ENCODE results near the gene TMEM143.
"Not testable (repeated sequence)": the region's sequence is repeated elsewhere in the genome, so short reads cannot be mapped to it uniquely, and the experiment has no call there.

TMEM143 gene

GRCh38 chr19:48332351-48332661, 31.4 kb downstream of the TMEM143 start:
- DNase-seq (ENCODE audit: low read depth in 2 of 3, low spot score in 1 of 3): no peak

GRCh38 chr19:48330012-48330681, 33.6 kb downstream of the TMEM143 start:
- DNase-seq (ENCODE audit: low read depth in 2 of 3, low spot score in 1 of 3): peak; percentile 62 to 75 (median 70)

DNA sequence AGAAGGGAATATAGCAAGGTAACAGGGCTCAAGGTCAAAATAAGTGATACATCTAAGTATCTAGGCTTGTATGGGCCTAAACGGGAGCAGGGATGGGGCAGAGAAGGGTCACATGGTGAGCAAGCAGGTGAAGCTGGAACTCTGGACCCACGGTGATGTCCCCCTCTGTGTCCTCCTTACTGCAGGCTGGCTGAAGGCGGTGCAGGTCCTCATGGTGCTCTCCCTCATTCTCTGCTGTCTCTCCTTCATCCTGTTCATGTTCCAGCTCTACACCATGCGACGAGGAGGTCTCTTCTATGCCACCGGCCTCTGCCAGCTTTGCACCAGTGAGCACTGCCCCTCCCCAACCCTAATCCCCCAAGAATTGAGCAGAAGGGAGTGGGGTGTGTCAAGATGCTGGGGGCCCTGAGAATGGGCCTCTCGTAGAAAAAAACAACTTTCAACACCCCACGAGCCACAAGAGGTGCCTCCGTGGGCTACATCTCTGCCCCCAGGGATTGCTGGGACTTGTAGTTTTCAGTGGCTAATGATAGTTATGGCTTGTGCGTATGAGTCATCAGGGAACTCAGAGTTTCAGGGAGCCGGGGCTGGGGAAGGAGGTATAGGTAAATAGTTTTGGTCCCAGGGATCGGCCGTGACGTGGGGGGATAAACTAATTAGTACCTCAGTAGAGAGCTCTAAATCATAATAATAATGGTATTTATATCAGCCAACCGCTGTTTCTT, 34.4 kb downstream of the TMEM143 start:
- peak in 1 of 3 donors; percentile 50 for DNase-seq (ENCODE audit: low read depth in 2 of 3, low spot score in 1 of 3)

DNA sequence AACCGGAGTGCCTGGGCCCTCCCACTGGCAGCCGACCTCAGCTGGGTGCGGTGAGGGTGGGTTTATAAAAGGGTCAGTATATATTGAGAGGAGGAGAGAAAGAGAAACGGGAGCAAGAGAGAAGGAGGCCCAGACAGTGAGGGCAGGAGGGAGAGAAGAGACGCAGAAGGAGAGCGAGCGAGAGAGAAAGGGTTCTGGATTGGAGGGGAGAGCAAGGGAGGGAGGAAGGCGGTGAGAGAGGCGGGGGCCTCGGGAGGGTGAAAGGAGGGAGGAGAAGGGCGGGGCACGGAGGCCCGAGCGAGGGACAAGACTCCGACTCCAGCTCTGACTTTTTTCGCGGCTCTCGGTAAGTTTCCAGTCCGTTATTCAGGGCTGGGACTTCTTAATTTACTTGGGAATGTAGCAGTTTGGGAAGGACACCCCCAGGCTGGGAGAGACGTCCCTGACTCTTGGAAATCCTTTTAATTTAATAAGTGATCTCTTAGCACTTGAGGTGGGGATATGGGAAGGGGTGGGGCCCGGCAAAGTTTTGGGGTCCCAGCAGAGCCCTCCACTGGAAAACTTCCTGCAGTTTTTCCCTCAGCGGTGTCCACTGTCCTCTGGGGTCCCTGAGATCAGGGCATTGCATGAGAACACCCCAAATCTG, 38.4 kb downstream of the TMEM143 start, which contains the start of gene EMP3:
Gene EMP3 (plus strand): TSS at position 288 of the 646 bp plus-strand sequence. CDS start 1,293 bp downstream, outside the sequence.
- peak; percentile 76 to 80 (median 78) for DNase-seq (ENCODE audit: low read depth in 2 of 3, low spot score in 1 of 3)

DNA sequence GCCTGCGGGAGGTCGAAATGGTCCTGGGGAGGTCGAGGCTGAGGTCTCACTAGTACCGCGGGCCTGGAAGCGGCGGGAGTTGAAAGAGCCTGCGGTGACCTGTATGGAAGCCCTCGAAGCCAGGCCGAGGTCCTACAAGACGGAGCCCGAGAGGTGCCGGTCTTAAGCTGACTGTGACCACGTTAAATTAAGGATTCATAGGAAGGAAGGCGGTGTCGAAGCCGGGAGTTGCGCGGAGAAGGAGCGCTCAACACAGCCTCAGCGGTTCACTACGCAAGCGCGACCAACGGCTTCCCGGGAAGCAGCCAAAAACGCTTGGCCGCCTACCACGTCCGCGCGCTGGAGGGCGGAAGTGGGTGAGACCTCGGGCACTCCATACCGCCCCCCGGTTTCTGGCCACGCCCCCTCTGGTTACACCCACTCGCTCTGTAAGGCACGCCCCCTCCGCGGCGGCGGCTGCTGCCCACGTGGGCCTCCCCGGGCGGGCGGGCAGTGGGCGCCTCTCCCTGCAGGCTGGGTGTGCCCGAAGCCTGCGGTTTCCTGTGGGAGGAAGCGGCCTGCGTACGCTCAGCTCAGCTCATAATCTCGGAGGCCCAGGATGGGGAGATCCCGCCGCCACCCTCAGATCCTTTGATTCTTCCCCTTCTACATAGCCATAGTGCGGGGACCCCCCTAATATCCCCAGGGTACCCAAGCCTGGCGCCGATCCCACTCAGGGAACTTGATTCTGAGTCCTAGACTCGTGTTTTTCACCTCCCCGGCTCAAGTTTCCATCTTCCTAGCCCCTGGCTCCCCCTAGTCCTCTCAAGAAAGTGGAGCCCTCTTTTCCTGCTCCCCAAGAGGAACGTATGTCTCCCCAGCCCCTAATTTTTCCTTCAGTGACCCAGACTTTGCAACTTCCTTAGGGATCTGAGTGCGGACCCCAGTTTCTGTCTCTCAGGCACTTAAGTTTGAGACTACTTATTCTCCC, 41.8 kb downstream of the TMEM143 start:
- peak; percentile 95 to 97 (median 97) for DNase-seq (ENCODE audit: low read depth in 2 of 3, low spot score in 1 of 3)

- peak; percentile 95 to 97 (median 96) for DNase-seq (ENCODE audit: low read depth in 2 of 3, low spot score in 1 of 3)
Measured at GRCh38 chr19:48321372-48321621, 42.4 kb downstream of the TMEM143 start.

GRCh38 chr19:48319647-48320541, 43.8 kb downstream of the TMEM143 start:
- DNase-seq (ENCODE audit: low read depth in 2 of 3, low spot score in 1 of 3): peak in 2 of 3 donors; percentile 71 to 78

DNA sequence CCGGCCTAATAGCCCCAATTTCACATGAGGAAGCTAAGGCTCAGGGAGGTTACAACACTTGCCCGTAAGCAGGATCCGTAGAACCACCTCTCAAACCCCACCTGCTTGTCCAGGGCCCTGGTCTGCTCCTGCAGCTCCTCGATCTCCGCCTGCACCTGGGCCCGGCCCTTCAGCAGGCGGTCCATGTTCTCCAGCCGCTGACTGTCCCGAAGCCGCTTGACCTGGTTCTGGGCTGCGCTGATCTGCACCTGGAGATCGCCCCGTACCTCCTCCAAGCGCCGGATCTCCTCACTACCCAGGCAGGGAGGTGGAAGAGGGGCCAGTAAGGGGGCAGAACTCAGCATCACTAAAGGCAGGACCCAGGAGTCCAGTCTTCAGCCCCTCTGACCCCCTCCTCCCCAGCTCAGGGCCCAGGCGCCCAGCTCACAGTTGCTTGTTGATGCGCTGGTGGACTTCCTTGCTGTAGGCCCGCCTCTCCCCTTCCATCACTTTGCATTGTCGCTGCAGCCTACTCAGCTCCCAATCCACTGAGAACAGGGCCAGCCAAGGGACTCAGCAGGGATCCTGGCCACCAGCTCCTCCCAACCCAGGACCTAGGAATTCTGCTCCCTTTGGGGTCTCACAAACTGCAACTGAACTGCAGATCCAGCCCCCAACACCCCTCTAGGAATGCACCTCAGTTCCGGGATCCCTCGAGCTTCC, 45.3 kb downstream of the TMEM143 start:
- DNase-seq (ENCODE audit: low read depth in 2 of 3, low spot score in 1 of 3): no peak

DNA sequence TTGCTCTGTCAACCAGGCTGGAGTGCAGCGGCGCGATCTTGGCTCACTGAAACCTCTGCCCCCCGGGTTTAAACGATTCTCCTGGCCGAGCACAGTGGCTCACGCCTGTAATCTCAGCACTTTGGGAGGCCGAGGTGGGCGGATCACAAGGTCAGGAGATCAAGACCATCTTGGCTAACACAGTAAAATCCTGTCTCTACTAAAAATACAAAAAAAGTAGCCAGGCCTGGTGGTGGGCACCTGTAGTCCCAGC, 46.1 kb downstream of the TMEM143 start:
- not testable (repeated sequence) for DNase-seq (ENCODE audit: low read depth in 2 of 3, low spot score in 1 of 3)

- DNase-seq (ENCODE audit: low read depth in 2 of 3, low spot score in 1 of 3): no peak
Measured at GRCh38 chr19:48315712-48316111, 48.0 kb downstream of the TMEM143 start.

GRCh38 chr19:48311384-48311783, 52.4 kb downstream of the TMEM143 start:
- no peak for DNase-seq (ENCODE audit: low read depth in 2 of 3, low spot score in 1 of 3)

DNA sequence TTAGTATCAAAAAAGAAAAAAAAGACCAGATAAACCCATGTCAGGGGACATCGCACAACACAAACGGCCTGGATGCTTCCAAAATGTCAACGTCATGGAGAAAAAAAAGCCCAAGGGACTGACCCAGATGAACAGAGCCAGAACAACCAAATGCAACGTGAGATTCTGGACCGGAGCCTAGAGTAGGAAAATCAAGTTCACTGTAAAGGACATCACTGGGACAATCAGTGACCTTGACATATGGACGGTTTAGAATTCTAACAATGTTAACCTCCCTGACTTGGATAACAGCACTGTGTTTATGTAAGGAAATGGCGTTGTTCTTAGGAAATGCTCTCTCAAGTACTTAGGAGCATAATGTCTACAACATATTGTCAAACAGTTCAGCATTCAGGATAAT, 53.5 kb downstream of the TMEM143 start:
- no peak for DNase-seq (ENCODE audit: low read depth in 2 of 3, low spot score in 1 of 3)

DNA sequence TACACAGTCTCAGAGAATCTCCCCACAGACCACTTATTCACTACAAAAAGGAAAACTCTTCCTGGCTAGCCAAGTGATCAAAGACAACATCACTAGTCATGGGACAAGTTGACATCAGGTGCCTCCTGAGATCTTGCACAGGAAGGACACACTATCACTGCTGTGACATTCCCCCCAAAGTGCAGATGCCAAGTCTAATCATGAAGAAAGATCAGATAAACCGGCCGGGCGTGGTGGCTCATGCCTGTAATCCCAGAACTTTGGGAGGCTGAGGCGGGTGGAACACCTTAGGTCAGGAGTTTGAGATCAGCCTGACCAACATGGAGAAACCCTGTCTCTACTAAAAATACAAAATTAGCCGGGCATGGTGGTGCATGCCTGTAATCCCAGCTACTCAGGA, 54.0 kb downstream of the TMEM143 start:
- DNase-seq (ENCODE audit: low read depth in 2 of 3, low spot score in 1 of 3): not testable (repeated sequence)

GRCh38 chr19:48308631-48309586, 54.8 kb downstream of the TMEM143 start:
- DNase-seq (ENCODE audit: low read depth in 2 of 3, low spot score in 1 of 3): no peak

DNA sequence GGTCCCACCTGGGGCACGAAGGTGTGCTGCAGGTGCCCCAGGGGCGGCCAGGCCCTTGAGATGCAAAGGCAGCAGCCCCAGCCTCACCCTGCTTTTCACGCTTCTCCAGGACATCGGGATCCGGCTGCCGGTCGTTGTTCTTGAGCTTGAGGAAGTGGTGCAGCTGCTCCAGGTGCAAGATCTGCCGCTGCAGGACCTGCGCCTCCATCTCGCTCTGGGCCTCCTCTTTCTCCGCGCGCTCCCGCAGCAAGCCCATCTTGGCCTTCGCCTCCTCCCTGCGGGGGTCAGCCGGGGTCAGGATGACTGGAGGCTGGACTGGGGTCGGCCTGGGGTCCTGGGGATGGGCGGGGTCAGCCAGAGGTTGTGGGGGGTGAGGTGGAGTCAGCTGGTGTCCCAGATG, 59.9 kb downstream of the TMEM143 start:
- DNase-seq (ENCODE audit: low read depth in 2 of 3, low spot score in 1 of 3): no peak

DNA sequence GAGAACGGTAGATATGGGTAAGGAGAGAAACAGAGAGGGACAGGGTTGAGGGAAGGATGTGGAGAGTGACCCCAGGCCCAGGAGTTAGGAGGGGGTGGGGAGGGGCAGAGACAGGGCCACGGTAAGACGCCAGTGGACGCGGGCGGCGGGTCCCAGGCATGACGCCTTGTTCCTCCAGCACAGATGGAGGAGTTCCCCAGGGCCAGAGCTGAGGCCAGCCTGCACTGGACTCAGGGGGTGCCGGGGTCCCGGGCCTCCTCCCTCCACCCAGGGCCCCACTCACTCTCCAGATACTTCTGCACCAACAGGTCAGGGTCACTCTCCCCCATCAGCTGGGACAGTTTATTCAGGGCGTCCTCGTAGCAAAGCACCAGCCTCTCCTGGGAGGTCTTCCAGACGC, 60.4 kb downstream of the TMEM143 start:
- DNase-seq (ENCODE audit: low read depth in 2 of 3, low spot score in 1 of 3): no peak

GRCh38 chr19:48302600-48302959, 61.2 kb downstream of the TMEM143 start:
- DNase-seq (ENCODE audit: low read depth in 2 of 3, low spot score in 1 of 3): no peak

DNA sequence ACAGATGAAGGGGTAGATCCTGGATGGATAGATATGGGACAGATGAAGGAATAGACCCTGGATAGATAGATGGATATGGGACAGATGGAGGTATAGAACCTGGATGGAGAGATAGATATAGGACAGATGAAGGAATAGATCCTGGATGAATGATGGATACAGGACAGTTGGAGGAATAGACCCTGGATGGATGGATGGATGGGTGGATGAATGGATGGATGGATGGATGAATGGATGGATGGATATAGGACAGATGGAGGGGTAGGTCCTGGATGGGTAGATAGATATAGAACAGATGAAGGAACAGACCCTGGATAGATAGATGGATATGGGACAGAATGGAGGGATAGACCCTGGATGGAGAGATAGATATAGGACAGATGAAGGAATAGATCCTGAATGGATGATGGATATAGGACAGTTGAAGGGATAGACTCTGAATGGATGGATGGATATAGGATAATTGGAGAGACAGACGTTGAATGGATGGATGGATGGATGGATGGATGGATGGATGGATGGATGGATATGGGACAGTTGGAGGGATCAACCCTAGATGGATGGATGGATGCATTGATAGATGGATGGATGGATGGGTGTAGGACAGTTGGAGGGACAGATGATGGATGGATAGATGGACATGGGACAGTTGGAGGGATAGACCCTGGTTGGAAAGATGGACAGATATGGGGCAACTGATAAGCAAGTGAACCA, 61.7 kb downstream of the TMEM143 start:
- DNase-seq (ENCODE audit: low read depth in 2 of 3, low spot score in 1 of 3): no peak
